Bronchial epithelial cell (primary cell): ENCODE results near the gene HOXC9. TPM values are rescaled to one million over a fixed set of nuclear protein-coding genes. Genes with fewer than 3 reads are reported as not detected.
A peak's percentile ranks its signal among the peaks of the same experiment; 100 is the strongest.

Experiments used
- DNase-seq: peaks from one replicate; pipeline ENCODE4 v3.0.0-alpha.2; 2010; ENCODE audit warnings: low read depth
- FAIRE-seq: peaks from 2 replicates; lab custom pipeline; 2011; peaks lifted over from hg19 to GRCh38; lab: Jason Lieb, UNC
- H3K27me3 ChIP-seq: 2 replicates; pipeline ENCODE4 v1.5.1; 2011; ENCODE audit warnings: low read length; ENCODE audit not compliant: control insufficient read depth, insufficient read depth
- H3K36me3 ChIP-seq: 2 replicates; pipeline ENCODE4 v1.5.1; 2011; ENCODE audit warnings: low read length; ENCODE audit not compliant: control insufficient read depth, insufficient read depth
- H3K4me3 ChIP-seq: 2 replicates; pipeline ENCODE4 v1.5.1; 2011; ENCODE audit warnings: mild to moderate bottlenecking, low read depth, low read length, control low read depth
- total RNA-seq: library from RNA; depleted of rRNA; stranded (reverse); fragments of >200 nt; gene quantifications from 2 replicates; pipeline ENCODE4 v1.2.1, GENCODE V29; 2014
- TF ChIP-seq, protein P1 (sequence below): IDR thresholded peaks from 2 replicates; pipeline ENCODE4 v1.5.1; 2011; ENCODE audit warnings: mild to moderate bottlenecking, moderate library complexity, low read length, control low read depth, inconsistent platforms; ENCODE audit not compliant: insufficient read depth, severe bottlenecking

Gene HOXC9
- total RNA-seq, 1 donor from 2014 or later, result not detected

DNA sequence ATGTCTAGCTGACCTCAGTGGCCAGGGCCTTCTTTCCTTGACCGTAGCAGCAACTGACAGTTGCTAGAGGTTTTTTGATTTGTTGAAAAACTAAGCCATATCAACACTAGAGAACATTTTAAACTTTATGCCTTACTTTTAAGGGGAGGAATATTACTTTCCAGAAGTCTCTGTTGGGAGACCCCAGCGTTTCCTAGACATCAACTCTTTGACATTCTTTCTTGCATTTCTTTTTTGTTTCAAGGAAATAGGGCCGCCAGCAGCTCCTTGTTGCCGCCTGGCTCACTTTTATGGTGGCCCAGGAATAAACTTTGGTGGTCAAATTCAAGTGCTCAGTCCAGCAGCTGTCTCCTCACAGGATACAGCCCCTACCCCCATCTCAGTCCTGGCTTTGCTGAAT, 29.5 kb upstream of the HOXC9 start:
- peaks cover 90% of the 10 kb centered on the region for H3K27me3 ChIP-seq
- FAIRE-seq (no peak), DNase-seq (no peak)
- H3K4me3 ChIP-seq, result no peak overlapping the region
- H3K36me3 ChIP-seq, result no peaks in the 10 kb centered on the region
- TF ChIP-seq, protein P1, sequence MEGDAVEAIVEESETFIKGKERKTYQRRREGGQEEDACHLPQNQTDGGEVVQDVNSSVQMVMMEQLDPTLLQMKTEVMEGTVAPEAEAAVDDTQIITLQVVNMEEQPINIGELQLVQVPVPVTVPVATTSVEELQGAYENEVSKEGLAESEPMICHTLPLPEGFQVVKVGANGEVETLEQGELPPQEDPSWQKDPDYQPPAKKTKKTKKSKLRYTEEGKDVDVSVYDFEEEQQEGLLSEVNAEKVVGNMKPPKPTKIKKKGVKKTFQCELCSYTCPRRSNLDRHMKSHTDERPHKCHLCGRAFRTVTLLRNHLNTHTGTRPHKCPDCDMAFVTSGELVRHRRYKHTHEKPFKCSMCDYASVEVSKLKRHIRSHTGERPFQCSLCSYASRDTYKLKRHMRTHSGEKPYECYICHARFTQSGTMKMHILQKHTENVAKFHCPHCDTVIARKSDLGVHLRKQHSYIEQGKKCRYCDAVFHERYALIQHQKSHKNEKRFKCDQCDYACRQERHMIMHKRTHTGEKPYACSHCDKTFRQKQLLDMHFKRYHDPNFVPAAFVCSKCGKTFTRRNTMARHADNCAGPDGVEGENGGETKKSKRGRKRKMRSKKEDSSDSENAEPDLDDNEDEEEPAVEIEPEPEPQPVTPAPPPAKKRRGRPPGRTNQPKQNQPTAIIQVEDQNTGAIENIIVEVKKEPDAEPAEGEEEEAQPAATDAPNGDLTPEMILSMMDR, result no peak

DNA sequence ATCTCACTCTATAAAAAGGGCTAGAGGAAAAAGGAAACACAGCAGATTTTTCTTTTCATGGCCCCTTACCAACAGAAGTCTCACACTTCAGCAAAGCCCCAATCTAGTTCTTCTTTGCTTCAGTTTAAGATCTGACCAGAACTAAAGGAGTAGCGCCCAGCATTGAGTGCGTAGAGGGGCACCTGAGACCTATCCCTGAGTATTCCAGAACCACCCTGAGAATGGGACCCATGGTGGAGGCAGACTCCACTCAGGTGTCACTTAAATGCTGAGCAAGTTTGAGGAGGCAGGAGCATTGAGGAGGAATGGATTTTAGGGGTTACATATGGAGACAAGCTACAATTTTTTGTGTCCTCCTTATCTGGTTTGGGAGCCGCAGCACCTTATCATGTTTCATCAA, 28.8 kb upstream of the HOXC9 start:
- H3K27me3 ChIP-seq, result peaks cover 91% of the 10 kb centered on the region
- FAIRE-seq, result no peak
- TF ChIP-seq, protein P1, result no peak
- DNase-seq, result no peak
- no peak overlapping the region for H3K4me3 ChIP-seq
- no peaks in the 10 kb centered on the region for H3K36me3 ChIP-seq

DNA sequence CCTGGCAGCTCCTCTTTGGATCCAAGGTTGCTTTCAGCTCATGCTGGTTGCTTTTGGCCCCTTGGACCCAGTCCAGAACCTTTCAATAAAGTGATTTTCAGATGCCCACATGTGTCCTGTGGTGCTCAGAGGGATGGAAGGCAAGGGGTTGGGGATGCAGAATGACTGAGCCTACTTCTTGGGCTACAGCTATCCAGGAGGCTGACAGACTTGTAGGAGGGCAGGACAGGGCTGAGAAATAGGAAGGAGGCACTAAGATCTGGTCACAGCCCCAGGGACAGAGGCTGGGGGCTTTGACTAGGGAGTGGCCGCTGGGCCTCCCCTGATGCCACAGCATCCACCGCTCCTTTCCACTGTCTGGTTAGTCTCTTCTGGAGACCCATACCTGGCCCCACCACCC, 28.3 kb upstream of the HOXC9 start:
- H3K27me3 ChIP-seq, result peaks cover 90% of the 10 kb centered on the region
- DNase-seq (no peak), FAIRE-seq (no peak)
- H3K36me3 ChIP-seq, result no peaks in the 10 kb centered on the region
- no peak overlapping the region for H3K4me3 ChIP-seq
- TF ChIP-seq, protein P1, result no peak

DNA sequence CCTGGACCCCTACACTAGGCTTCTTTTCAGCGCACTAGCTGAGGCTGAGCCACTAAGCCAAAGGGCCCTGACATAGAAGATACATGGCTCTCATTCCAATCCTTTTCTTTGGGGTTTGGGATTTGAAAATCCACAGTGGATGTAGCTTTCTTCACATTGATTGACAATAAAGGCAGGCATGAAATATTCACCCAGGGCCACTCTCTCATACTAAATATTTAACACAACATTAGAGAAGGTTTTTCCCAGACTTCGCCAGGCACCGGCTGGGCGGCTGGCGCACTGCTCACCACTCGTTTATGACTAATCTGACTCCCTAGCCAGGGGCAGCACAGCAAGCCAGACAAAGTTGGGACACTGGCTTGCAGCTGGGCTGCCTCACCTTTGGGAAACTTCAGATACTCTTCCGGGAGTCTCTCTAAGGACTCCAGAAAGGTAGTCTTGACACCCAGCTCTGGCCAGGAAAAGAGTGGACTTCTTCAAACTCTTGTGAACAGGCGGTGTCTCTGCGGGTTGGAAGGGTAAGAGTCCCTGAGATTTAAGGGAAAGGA, 27.7 kb upstream of the HOXC9 start:
- no peak overlapping the region for H3K4me3 ChIP-seq
- peaks cover 89% of the 10 kb centered on the region for H3K27me3 ChIP-seq
- no peak for FAIRE-seq
- TF ChIP-seq, protein P1, result no peak
- DNase-seq, result peak; percentile 4
- H3K36me3 ChIP-seq, result no peaks in the 10 kb centered on the region

DNA sequence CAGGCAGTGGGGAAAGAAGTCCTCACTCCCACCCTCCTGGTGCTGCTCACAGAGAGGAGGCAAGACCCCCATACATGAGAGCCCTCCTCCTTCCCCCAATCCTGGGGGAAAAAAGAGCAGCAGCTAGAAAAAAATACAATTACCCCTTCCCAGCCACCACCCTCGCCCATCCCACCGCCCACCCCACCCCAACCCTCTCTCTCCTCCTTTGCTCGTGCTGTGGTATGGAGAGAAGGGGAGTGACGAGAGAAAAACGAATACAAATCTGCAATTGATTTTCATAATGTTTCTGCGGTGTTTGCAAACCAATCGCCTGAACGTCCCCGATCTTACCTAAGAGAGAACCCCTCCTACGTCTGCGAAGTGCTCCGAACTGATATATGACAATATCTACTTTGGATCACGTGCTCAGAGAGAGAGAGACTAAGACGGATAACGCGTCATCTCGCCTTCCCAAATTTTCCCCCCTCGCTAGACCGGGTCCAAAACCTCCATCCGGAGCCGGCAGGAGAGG, 27.2 kb upstream of the HOXC9 start, which contains the start of gene HOXC11:
TSS of gene HOXC11 (plus strand) at position 405 of the 514 bp plus-strand sequence. CDS start 116 bp downstream, outside the sequence.
- TF ChIP-seq, protein P1, result no peak
- H3K4me3 ChIP-seq, result no peak within 1 kb of the TSS
- peaks cover 89% of the 10 kb centered on the region for H3K27me3 ChIP-seq
- FAIRE-seq, result no peak
- no peaks in the 10 kb centered on the region for H3K36me3 ChIP-seq
- no peak for DNase-seq
